Spleen (tissue), 11 donors: ENCODE results near the gene FGF2. TPM values are rescaled to one million over a fixed set of nuclear protein-coding genes. Genes with fewer than 3 reads are reported as not detected.

Source experiments
- DNase-seq: peaks from one replicate; pipeline ENCODE4 v3.0.0-alpha.2; 2020
- H3K27ac ChIP-seq, 8 donors: fragments of 200-600 bp; sonication (generic) in 7 of 8; 1 replicate in 4 of 8; 2 replicates in 4 of 8; pipeline versions ENCODE4 v1.5.0 to v1.8.0; 2016 to 2021; ENCODE audit warnings: inconsistent platforms in 4 of 8, mild to moderate bottlenecking in 4 of 8, moderate library complexity in 1 of 8
- H3K27me3 ChIP-seq, 7 donors: fragments of 200-600 bp; sonication (generic) in 6 of 7; replicated peaks in 1 of 7; 1 replicate in 4 of 7; 2 replicates in 3 of 7; pipeline versions ENCODE4 v1.5.0 to v1.8.0; 2016 to 2021; ENCODE audit warnings: inconsistent platforms in 3 of 7, mild to moderate bottlenecking in 1 of 7
- H3K36me3 ChIP-seq, 6 donors: fragments of 200-600 bp; sonication (generic) in 5 of 6; 1 replicate in 4 of 6; 2 replicates in 2 of 6; pipeline versions ENCODE4 v1.5.0 to v1.8.0; 2016 to 2021; ENCODE audit warnings: inconsistent platforms in 2 of 6
- H3K4me1 ChIP-seq, 6 donors: fragments of 200-600 bp; sonication (generic) in 5 of 6; 1 replicate in 3 of 6; 2 replicates in 3 of 6; pipeline versions ENCODE4 v1.5.0 to v1.8.0; 2016 to 2021; ENCODE audit warnings: inconsistent platforms in 3 of 6
- H3K4me3 ChIP-seq, 8 donors: fragments of 200-600 bp; sonication (generic) in 7 of 8; 1 replicate in 4 of 8; 2 replicates in 4 of 8; pipeline versions ENCODE4 v1.5.0 to v1.8.0; 2016 to 2021; ENCODE audit warnings: inconsistent platforms in 4 of 8, mild to moderate bottlenecking in 4 of 8, moderate library complexity in 2 of 8
- H3K9me3 ChIP-seq, 8 donors: fragments of 200-600 bp; sonication (generic) in 7 of 8; 1 replicate in 4 of 8; 2 replicates in 4 of 8; pipeline versions ENCODE4 v1.5.0 to v1.8.0; 2016 to 2021; ENCODE audit warnings: inconsistent platforms in 4 of 8
- CTCF ChIP-seq, 11 experiments: fragments of 200-600 bp in 7 of 11; fragments of 450-650 bp in 4 of 11; sonication (generic) in 4 of 11; IDR thresholded peaks in 8 of 11; conservative IDR thresholded peaks in 3 of 11; 1 replicate in 7 of 11; 2 replicates in 4 of 11; pipeline versions ENCODE4 v1.4.0 to v1.8.0; 2016 to 2021; ENCODE audit warnings: antibody characterized with exemption in 11 of 11, inconsistent platforms in 4 of 11, mild to moderate bottlenecking in 1 of 11
- POLR2A ChIP-seq, 3 donors: fragments of 450-650 bp; IDR thresholded peaks; one replicate each; pipeline ENCODE4 v1.5.1; 2017; ENCODE audit warnings: antibody characterized with exemption in 3 of 3, mild to moderate bottlenecking in 1 of 3
- POLR2AphosphoS5 ChIP-seq, 3 donors: sonication (generic); formaldehyde crosslinking; IDR thresholded peaks; one replicate each; pipeline ENCODE4 v1.5.1; 2017; ENCODE audit warnings: antibody characterized with exemption in 3 of 3
- WGBS, 5 donors: extraction: QIAGEN DNeasy Blood & Tissue Kit in 3 of 5; methylation state at CpG; one replicate each; pipeline versions ENCODE4 v1.1.5 to v1.1.7; 2013 to 2018; 5-methylcytosine and 5-hydroxymethylcytosine counted together
- intact Hi-C: fragments of 100-400 bp; cut with DNase I; formaldehyde crosslinking; loops from one replicate; pipeline ENCODE4 v1.15.0; 2023; ENCODE audit warnings: low total_unique reads
- polyA plus RNA-seq, 3 donors: library from polyadenylated mRNA; stranded (reverse); fragments of 200-250 nt; gene quantifications; one replicate each; pipeline ENCODE4 v1.2.1, GENCODE V29; 2013
- total RNA-seq, 7 donors: library from RNA; depleted of rRNA in 3 of 7; stranded (reverse); fragments of >200 nt in 3 of 7; fragmentation: NEBNext Ultra II Directional in 4 of 7; extraction: Animal tissue kit (Norgen Biotek cat#: 25700) in 4 of 7; gene quantifications; one replicate each; pipeline versions ENCODE4 v1.1.0 to v1.2.1, GENCODE V29; 2016 to 2021
- donor health status: healthy with polysubstance abuse.
- donor health status: DM: no; HTN: no; CAD: no; lungs with moderate emphysema.
- donor health status: DM: no; HTN: no; CAD: no.
- donor health status: Bipolar disorder and iron deficiency.
- donor health status: healthy.
- donor health status: DM: no; HTN: no; CAD: no.
- donor health status: DM: yes; HTN: yes; CAD: no.

FGF2 gene
- total and polyA plus RNA-seq, 10 donors, result 0.48 to 3.1 (median 1.5) TPM

GRCh38 chr4:122787940-122788339, 38.7 kb upstream of the FGF2 start:
- H3K4me3 ChIP-seq, result no peak overlapping the region
- intact Hi-C loops, result no loop called here
- no peak for DNase-seq
- no peaks in the 10 kb centered on the region for H3K4me1 ChIP-seq
- no peaks in the 10 kb centered on the region for H3K9me3 ChIP-seq
- H3K27me3 ChIP-seq, result peaks cover 0 to 9% (median 0%) of the 10 kb centered on the region in 7 donors
- TF ChIP-seq POLR2A (IDR thresholded peaks at IDR 0.05), result no peak
- no peak for TF ChIP-seq POLR2AphosphoS5 (IDR thresholded peaks at IDR 0.05)
- no peak for TF ChIP-seq CTCF (IDR thresholded peaks at IDR 0.05 in 8 of 11, conservative IDR thresholded peaks at IDR 0.05 in 3 of 11)
- H3K27ac ChIP-seq, result no peak overlapping the region
- no peaks in the 10 kb centered on the region for H3K36me3 ChIP-seq
- 79 to 84% (median 81%) methylated on average over 1 of the region's 1 CpG for WGBS, 5 donors

- 91 to 97% (median 96%) methylated on average over 4 of the region's 4 CpGs for WGBS, 5 donors
- H3K27ac ChIP-seq, result no peak overlapping the region
- DNase-seq, result no peak
- intact Hi-C loops, result no loop called here
- H3K4me3 ChIP-seq, result no peak overlapping the region
- peaks cover 0 to 5% (median 0%) of the 10 kb centered on the region in 7 donors for H3K27me3 ChIP-seq
- no peaks in the 10 kb centered on the region for H3K9me3 ChIP-seq
- TF ChIP-seq POLR2AphosphoS5 (IDR thresholded peaks at IDR 0.05) (no peak), CTCF (IDR thresholded peaks at IDR 0.05 in 8 of 11, conservative IDR thresholded peaks at IDR 0.05 in 3 of 11) (no peak), POLR2A (IDR thresholded peaks at IDR 0.05) (no peak)
- H3K4me1 ChIP-seq, result no peaks in the 10 kb centered on the region
- H3K36me3 ChIP-seq, result no peaks in the 10 kb centered on the region
These were observed 37.7 kb upstream of the FGF2 start for GRCh38 chr4:122788935-122789334.

GRCh38 chr4:122793811-122794210, 32.8 kb upstream of the FGF2 start:
- H3K27ac ChIP-seq, result no peak overlapping the region
- no peak for DNase-seq
- H3K9me3 ChIP-seq, result no peaks in the 10 kb centered on the region
- intact Hi-C loops, result no loop called here
- no peaks in the 10 kb centered on the region for H3K36me3 ChIP-seq
- no peak for TF ChIP-seq POLR2A (IDR thresholded peaks at IDR 0.05)
- no peak for TF ChIP-seq CTCF (IDR thresholded peaks at IDR 0.05 in 8 of 11, conservative IDR thresholded peaks at IDR 0.05 in 3 of 11)
- TF ChIP-seq POLR2AphosphoS5 (IDR thresholded peaks at IDR 0.05), result no peak
- peaks cover 0 to 4% (median 0%) of the 10 kb centered on the region in 6 donors for H3K4me1 ChIP-seq
- no peak overlapping the region for H3K4me3 ChIP-seq
- H3K27me3 ChIP-seq, result peaks cover 0 to 11% (median 0%) of the 10 kb centered on the region in 7 donors

GRCh38 chr4:122796801-122797404, 29.7 kb upstream of the FGF2 start:
- H3K36me3 ChIP-seq, result no peaks in the 10 kb centered on the region
- no peak for TF ChIP-seq POLR2AphosphoS5 (IDR thresholded peaks at IDR 0.05)
- no peak for TF ChIP-seq POLR2A (IDR thresholded peaks at IDR 0.05)
- TF ChIP-seq CTCF (IDR thresholded peaks at IDR 0.05 in 8 of 11, conservative IDR thresholded peaks at IDR 0.05 in 3 of 11), result no peak
- H3K4me3 ChIP-seq, result no peak overlapping the region
- peaks cover 0 to 4% (median 0%) of the 10 kb centered on the region in 6 donors for H3K4me1 ChIP-seq
- 82 to 95% (median 83%) methylated on average over 4 of the region's 4 CpGs for WGBS, 5 donors
- no peaks in the 10 kb centered on the region for H3K9me3 ChIP-seq
- no peak for DNase-seq
- intact Hi-C loops, result no loop called here
- no peak overlapping the region for H3K27ac ChIP-seq
- H3K27me3 ChIP-seq, result peaks cover 0 to 29% (median 0%) of the 10 kb centered on the region in 7 donors
